GM12875 (cell line): ENCODE data around the gene MOCS2.

Experiments used
- H3K4me3 ChIP-seq: one replicate; pipeline ENCODE4 v1.5.1; 2011; ENCODE audit warnings: low read depth, low read length, control low read depth
- TF ChIP-seq, protein P1 (sequence below): IDR thresholded peaks from 2 replicates; pipeline ENCODE4 v1.5.1; 2011; ENCODE audit warnings: low read depth, mild to moderate bottlenecking, control low read depth, inconsistent platforms, low read length, moderate library complexity, borderline replicate concordance; ENCODE audit not compliant: insufficient read depth

The MOCS2 gene

DNA sequence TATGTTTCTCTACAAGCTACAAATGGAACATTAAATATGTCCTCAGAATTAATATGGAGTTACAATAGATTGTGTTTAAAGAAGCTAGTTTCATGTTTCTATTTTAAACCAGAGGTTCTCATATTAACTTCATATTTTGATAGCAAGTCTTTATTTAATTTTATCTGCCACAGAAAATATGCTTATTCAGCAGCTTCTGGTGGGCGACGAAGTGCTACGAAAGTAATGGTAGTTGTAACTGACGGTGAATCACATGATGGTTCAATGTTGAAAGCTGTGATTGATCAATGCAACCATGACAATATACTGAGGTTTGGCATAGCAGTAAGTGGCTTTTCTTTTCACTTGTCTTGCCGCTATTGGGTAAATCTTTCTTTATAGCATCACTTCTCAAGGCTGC lies 54.2 kb downstream of the MOCS2 start:
- H3K4me3 ChIP-seq: no peak overlapping the region
- TF ChIP-seq, protein P1, sequence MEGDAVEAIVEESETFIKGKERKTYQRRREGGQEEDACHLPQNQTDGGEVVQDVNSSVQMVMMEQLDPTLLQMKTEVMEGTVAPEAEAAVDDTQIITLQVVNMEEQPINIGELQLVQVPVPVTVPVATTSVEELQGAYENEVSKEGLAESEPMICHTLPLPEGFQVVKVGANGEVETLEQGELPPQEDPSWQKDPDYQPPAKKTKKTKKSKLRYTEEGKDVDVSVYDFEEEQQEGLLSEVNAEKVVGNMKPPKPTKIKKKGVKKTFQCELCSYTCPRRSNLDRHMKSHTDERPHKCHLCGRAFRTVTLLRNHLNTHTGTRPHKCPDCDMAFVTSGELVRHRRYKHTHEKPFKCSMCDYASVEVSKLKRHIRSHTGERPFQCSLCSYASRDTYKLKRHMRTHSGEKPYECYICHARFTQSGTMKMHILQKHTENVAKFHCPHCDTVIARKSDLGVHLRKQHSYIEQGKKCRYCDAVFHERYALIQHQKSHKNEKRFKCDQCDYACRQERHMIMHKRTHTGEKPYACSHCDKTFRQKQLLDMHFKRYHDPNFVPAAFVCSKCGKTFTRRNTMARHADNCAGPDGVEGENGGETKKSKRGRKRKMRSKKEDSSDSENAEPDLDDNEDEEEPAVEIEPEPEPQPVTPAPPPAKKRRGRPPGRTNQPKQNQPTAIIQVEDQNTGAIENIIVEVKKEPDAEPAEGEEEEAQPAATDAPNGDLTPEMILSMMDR: no peak

DNA sequence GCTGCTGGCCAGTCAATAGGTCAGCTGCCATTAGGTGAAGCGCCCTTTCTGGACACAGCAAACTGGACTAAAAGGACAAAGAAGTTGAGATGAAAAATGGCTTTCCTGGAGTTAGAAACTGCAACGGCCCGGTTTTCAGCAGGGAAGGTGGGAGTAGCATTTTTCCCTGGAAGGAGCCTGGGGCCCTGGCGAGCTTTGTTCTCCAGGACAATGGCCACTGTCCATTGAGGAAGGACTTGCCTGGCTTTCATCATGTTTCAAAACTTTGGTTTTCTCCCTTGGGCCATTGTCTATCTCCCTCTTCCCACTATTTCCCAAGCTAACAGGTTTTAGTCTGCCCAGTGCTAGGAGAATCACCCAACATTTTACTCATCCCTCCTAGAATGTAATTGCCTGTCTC lies 56.2 kb downstream of the MOCS2 start:
- TF ChIP-seq, protein P1: no peak
- H3K4me3 ChIP-seq: no peak overlapping the region

DNA sequence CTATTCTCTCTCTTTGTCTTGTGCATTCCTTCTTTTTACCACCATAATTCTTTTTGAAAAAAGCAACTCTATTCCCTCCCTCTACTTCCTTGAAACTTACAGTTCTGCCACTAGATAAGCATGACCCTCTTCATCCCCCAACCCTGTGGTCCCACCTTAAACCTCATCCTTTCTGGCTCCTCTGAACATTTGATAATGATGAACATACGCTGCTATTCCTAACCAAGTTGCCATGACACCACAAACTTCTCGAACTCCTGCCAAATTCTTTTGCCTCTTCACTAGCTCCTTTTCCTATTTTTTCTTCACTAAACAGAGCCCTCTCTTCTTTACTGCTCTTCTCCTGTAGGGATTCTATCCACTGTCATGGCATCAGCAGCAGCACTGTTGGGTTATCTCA lies 57.1 kb downstream of the MOCS2 start:
- TF ChIP-seq, protein P1: no peak
- H3K4me3 ChIP-seq: no peak overlapping the region

DNA sequence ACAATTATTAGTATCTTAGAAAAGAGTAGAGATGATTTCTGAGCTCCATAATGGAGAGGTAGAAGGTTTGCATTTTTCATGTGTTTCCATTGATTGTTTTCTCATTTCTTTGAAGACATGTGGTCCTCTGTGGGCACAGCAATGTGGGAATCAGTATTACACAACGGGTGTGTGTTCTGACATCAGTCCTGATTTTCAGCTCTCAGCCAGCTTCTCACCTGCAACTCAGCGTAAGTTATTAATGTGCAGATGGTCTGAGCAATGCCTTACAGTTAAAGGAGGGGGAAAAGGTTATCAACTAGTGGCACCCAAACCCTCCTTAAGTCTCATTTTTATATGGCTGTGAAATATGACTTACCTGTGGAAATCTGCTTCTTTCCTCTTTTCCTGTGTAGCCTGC lies 61.3 kb downstream of the MOCS2 start:
- H3K4me3 ChIP-seq: no peak overlapping the region
- TF ChIP-seq, protein P1: no peak
